Measurements from ENCODE around the gene PAFAH2.

PAFAH2 gene

DNA sequence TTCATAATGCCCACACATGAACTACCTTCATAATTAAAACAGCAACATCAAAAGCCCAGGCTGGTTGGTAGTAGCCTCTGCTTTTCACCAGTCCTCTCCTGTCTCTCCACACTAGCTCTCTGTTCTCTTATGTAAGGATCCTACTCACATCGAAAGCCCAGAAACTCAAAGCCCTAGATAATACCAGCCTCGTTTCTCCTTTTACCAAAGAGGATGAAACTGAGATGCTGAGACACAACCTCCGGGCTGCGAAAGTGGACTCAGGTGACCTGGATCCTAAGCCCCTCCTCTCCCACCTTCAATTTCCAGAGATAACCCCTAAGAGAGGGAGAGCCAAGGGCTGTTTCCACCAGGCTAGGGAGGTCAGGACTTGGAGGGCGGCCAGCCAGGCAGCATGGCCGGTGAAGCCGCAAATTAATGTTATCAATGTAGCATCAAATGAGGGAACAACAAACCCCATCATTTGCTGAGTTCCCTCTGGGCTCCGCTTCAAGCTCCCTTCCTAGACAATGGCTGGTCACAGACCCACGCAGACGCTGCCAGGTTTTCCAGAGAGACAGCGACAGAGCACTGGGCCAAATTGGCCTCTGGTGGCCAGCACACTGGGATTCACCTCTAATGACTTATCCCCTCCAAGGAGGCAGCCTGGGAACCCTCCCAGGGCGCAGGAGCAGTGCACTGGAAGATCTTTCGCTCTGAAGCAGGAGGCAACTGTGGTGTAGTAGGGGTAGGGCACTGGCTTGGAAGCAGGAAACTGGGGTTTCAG is 70.9 kb downstream of the PAFAH2 start:
- peak; percentile 65 for DNase-seq

DNA sequence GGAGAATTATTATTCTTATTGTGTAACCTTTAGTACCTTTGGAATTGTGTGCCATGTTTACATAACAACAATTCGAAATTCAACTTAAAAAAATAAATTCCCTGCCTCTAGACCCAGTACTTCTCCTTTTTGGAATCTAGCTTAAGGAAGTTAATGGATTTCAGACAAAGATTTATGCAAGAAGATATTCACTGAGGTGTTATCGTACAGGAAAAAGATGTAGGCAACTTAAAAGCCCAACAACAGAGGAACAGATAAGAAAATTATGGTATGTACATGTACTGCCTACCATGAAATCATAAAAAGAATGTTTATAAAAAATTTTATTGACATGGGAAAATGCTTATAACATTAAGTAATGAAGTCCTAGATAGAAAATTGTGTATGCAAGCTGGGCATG is 73.4 kb downstream of the PAFAH2 start:
- DNase-seq: no peak

DNA sequence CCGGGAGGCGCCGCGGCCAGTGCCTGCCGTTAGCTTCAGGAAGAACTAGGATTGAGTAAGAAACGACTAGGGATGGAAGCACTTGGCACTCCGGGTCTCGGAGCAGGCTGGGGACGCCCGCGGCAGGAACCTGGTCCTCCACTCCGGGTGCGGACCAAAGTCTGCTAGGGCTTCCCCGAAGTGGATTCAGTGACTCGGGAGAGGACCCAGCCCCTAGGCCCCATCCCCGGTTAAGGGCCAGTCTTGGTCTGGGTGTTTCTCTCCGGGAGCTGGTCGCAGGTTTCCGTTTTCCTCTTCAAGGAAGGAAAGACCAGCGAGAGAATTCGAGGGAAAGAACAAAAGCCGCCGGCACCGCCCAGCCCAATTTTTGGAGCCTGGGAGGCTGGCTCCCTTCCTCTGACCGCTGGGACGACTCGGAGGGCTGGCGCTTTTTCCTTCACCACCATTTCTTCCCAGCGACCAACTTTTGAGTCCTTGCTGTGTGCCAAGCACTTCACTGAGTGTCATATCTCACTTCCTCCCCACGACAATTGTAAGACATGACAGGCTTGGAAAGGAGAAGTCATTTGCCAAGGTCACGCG is 74.8 kb downstream of the PAFAH2 start:
- no peak for DNase-seq

DNA sequence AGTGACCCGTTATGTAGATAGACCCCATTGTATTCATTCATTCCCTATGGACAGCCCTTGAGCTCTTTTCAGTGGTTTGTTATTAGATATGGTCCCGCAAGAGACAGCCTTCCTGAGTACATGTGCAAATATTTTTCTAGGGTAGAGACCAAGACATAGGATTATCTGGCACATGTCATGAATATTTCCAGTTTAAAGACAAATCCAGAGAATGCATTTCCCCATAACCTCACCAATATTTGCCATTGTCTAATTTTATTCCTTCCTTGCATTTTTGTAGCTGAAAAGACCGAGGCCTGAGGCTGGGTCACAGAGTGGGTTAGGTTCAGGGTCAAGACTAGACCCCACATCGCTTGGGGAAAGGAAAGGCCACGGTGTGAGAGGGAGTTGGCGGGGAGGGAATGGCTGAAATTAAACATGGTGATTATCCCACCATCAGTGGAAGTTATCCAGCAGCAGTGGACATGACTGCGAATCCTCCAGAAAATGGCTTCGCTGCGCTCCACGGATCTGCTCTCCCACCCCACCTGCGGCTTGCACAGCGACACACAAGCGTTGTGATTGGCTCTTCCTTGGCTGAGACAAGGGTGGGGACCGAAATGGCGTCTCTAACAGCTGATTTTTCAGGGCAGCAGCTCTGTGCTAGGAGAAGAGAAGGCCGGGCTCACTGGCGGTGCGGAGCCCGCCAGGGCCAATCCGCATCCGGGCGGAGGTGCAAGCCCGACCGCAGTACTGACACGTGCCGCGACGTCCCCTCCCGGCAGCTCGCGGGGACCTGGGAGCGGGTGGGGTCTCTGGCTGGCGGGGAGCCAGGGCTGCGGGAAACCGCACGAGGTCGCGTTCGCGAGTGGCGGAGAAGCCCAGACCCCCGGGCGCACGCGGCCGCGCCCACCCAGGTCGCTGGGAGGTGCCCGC is 75.5 kb downstream of the PAFAH2 start:
- peak; percentile 56 for DNase-seq

DNA sequence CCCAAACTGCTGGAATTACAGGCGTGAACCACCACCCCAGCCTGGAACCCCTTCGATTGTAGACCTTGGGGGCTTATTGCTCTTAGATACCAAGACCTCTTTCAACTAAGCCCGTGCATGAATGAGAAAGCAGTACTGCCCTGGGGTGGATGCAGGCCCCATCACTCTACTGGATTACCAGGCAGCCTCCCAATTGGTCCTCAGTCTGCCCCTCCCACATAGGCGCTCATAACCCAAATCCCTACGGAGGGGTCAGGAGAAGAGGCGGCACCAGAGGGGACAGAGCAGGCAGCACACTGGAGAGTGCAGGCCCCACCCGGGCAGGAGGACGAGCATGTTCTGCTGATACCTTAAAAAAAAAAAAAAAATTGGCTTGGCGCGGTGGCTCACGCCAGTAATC is 79.2 kb downstream of the PAFAH2 start:
- no peak for DNase-seq

DNA sequence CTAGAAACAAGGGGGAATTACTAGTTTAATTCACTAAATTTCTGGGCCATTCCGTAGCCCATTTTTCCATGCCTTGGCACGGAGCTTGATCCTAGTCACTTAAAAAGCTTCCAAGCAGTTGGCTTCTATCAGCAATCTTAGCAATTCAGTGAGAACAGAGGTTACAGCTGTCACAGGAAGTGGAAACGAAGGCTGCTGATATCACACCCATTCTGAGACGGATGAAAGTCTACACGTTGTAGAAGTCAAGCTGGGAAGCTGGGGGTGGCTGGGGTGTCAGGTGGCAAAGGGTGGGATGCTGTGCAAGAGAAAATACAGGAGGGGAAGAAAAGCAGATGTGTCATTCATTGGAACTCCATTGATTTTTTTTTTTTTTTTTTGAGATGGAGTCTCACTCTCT is 79.9 kb downstream of the PAFAH2 start:
- no peak for DNase-seq

DNA sequence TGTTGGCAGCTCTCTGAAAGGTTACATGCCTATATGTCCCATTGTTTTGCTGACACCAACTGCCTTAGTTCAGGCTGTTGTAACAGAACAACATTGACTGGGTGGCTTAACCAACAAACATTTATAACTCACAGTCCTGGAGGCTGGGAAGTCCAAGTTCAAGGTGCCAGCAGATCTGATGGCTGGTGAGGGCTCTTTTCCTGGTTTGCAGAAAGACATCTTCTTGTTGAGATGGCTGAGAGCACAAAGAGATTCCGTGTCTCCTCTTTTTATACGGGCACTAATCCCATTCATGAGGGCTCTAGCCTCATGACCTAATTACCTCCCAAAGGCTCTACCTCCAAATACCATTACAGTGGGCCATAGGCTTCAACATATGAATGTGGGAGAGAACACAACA is 81.4 kb downstream of the PAFAH2 start:
- DNase-seq: no peak

DNA sequence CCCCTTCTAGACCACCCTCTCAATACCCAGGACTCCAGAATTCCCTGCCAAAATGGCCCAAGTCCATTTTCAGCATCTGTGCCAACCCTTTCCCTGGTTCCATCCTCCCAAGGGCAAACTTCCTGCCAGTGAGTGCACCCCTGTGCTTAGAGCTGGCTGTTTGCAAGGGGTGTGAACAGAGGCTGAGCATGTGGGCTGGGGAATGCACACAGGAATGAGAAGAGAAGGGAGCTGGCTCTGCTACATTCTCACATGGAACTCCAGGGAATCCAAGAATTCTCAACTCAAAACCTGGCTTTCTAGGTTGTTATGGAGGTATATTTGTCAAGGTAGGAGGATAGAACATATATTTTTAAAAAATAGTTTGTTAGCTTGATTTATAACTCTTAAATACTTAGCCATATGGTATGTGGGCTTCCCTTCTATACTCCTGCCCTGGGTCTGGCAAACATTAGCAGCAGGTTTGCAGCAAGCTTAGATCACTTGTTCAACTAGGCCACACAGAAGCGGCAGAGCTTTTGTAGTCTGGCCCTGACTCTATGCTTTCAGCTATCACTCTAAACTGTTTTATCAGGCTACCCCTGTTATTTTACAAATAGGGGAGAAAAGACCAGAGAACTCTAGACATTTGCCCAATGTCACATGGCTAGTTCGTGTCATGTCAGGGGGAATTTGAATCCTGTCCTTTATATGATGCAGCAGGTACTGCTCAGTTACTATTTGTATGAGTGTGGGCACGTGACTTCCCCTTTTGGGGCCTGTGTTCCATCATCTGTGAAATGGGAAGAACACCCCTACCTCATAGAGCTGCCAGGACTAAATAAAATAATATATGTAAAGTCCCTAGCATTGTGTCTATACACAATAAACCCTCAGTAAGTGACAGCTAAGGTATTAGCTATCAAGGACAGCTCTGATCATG is 83.5 kb downstream of the PAFAH2 start:
- DNase-seq: no peak

DNA sequence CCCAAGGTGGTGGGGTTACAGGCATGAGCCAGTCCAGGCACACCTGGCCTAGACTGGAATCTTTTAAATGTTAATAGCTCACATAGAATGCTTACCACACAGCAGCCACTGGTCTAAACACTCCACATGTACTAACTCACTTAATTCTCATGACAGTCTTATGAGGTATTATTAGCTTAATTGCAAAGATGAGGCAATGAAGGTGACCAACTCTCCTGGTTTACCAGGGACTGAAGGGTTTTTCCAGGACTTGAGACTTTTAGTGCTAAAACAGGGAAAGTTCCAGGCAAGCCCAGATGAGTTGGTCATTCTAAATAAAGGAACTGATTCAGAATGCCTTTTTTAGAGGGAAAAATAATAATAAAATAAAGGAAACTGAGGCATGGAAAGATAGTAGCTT is 84.7 kb downstream of the PAFAH2 start:
- DNase-seq: no peak

DNA sequence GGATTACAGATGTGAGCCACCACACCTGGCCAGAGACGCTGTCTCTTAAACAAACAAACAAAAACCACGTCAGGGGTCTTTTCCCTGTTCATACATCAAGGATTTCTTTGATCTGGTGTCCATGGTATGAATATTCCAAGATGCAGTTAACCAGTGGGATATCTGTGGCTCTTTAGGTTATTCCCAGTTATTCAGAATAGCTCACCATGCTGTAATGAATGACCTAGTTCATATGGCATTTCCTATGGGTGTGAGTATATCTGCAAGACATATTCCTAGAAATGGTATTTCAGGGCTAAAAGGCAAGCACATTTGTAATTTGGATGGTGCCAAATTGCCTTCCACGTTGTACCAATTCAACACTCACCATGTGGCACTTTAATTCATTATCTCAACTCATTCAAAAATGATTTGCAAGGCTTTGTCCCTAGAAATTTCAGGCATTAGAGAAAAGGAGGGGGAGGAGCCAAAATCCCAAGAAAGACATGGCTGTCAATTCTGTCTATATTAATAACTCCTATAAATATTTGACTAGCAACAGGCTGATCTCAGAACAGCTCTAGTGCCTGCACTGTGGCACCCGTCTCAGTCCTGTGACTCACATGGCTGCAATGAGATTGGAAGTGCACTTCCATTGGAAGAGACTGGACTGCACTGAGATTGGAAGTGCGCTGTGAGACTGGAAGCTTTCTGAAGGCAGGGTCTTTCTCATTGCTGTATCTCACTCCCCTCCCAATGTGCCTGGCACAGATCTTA is 85.6 kb downstream of the PAFAH2 start:
- no peak for DNase-seq

DNA sequence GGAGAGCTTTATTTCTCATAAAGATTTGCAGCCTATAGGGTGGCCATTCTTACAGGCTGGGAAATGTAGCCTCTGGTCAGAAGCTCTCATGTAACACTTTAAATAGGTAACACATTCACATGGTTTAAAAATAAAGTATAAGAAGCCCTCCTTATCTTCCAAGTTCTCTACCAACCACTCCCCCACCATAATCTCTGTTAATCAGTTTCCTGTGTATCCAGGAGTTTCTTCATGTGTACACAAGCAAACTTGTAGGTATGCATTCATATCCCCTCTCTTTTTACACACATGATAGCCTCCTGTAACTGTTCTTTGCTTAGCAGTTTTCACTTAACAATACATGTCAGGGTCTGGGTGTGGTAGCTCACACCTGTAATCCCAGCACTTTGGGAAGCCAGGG is 86.7 kb downstream of the PAFAH2 start:
- no peak for DNase-seq

Data from NCI-H1105 (cell line).